Heart left ventricle (tissue), 16 donors: ENCODE measurements around the gene ELFN2. TPM values are rescaled to one million over a fixed set of nuclear protein-coding genes. Genes with fewer than 3 reads are reported as not detected.
A peak's percentile ranks its signal among the peaks of the same experiment; 100 is the strongest.

Experiments
- ATAC-seq, 4 donors: fragments of 200-7000 bp; cut with Tn5 transposase; one replicate each; pipeline ENCODE4 v1.9.1; 2020 to 2022; ENCODE audit warnings: moderate library complexity in 4 of 4, mild to moderate bottlenecking in 3 of 4, moderate number of reproducible peaks in 1 of 4
- DNase-seq, 5 donors: peaks; one replicate each; pipeline ENCODE4 v3.0.0-alpha.2; 2020
- H3K27ac ChIP-seq, 12 donors: fragments of 200-600 bp; sonication (generic) in 4 of 12; one replicate each; pipeline versions ENCODE4 v1.5.0 to v1.8.0; 2016 to 2022; ENCODE audit warnings: mild to moderate bottlenecking in 2 of 12
- H3K27me3 ChIP-seq, 9 donors: fragments of 200-600 bp; sonication (generic) in 2 of 9; one replicate each; pipeline versions ENCODE4 v1.5.1 to v1.8.0; 2016 to 2022; ENCODE audit warnings: mild to moderate bottlenecking in 3 of 9
- H3K36me3 ChIP-seq, 9 donors: fragments of 200-600 bp; sonication (generic) in 2 of 9; one replicate each; pipeline versions ENCODE4 v1.5.0 to v1.8.0; 2018 to 2022; ENCODE audit warnings: mild to moderate bottlenecking in 2 of 9
- H3K4me1 ChIP-seq, 12 donors: fragments of 200-600 bp; sonication (generic) in 4 of 12; one replicate each; pipeline versions ENCODE4 v1.5.0 to v1.8.0; 2016 to 2022; ENCODE audit warnings: mild to moderate bottlenecking in 3 of 12
- H3K4me3 ChIP-seq, 12 donors: fragments of 200-600 bp; sonication (generic) in 4 of 12; one replicate each; pipeline versions ENCODE4 v1.5.0 to v1.8.0; 2017 to 2022; ENCODE audit warnings: mild to moderate bottlenecking in 9 of 12, moderate library complexity in 4 of 12
- H3K9me3 ChIP-seq, 12 donors: fragments of 200-600 bp; sonication (generic) in 4 of 12; one replicate each; pipeline versions ENCODE4 v1.5.0 to v1.8.0; 2016 to 2022; ENCODE audit warnings: mild to moderate bottlenecking in 1 of 12
- CTCF ChIP-seq, 12 donors: fragments of 200-600 bp; sonication (generic) in 4 of 12; IDR thresholded peaks; one replicate each; pipeline versions ENCODE4 v1.5.0 to v1.8.0; 2018 to 2022; ENCODE audit warnings: antibody characterized with exemption in 12 of 12, mild to moderate bottlenecking in 5 of 12
- POLR2A ChIP-seq, 2 donors: fragments of 450-650 bp; IDR thresholded peaks; one replicate each; pipeline ENCODE4 v1.6.1; 2017; ENCODE audit warnings: antibody characterized with exemption in 2 of 2, mild to moderate bottlenecking in 2 of 2, moderate library complexity in 2 of 2
- WGBS, 4 donors: extraction: QIAGEN DNeasy Blood & Tissue Kit in 2 of 4; methylation state at CpG; one replicate each; pipeline versions ENCODE4 v1.1.5 to v1.1.7; 2013 to 2018; 5-methylcytosine and 5-hydroxymethylcytosine counted together
- intact Hi-C, 10 donors: fragments of 100-400 bp; cut with DNase I; formaldehyde crosslinking; loops; one replicate each; pipeline versions ENCODE4 v1.11.1 to v1.14.2; 2022
- polyA plus RNA-seq, 2 donors: library from polyadenylated mRNA; stranded (reverse); fragments of 200-250 nt; gene quantifications; one replicate each; pipeline ENCODE4 v1.2.3, GENCODE V29; 2013
- total RNA-seq, 9 donors: library from RNA; depleted of rRNA in 2 of 9; stranded (reverse); fragments of >200 nt in 2 of 9; fragmentation: NEBNext Ultra II Directional in 3 of 9; extraction: Animal tissue kit (Norgen Biotek cat#: 25700) in 3 of 9; gene quantifications; one replicate each; pipeline versions ENCODE4 v1.1.0 to v1.2.4, GENCODE V29; 2016 to 2023
- donor health status: ischemic (EF 13 %, LVEDD 7.1; RV severe dilation, severe dysfunction).
- donor health status: healthy with polysubstance abuse.
- donor health status: DM: no; HTN: yes; CAD: no.
- donor health status: DM: no; HTN: no; CAD: no.
- donor health status: ischemic (EF 25% LVEDD 6.9; RV normal size, moderate dysfunction).
- donor health status: ischemic (EF 25% LVEDD 5.7; RV mildly dilated, moderate dysfunction).
- donor health status: healthy.
- donor health status: DM: yes; HTN: yes; CAD: no.
- donor health status: ischemic (EF 35%, LVEDD 5.7; RV mildly dilated, moderate dysfunction).
- donor health status: nonischemic (EF 11% LVEDD 7.7; RV severe dilation, severe dysfunction).
- donor health status: DM: yes; HTN: yes; CAD: no.
- donor health status: PGD.
- donor health status: ischemic (EF 29% LVEDD 5.4; RV normal size, mild dysfunction).
- donor health status: nonischemic (EF 23%, LVEDD 6.1; RV moderate dilation, normal function).

ELFN2 gene
- total and polyA plus RNA-seq, 11 donors: 0.01 to 0.72 (median 0.05) TPM; not detected in 4

GRCh38 chr22:37351232-37351631 is 76.0 kb downstream of the ELFN2 start:
- TF ChIP-seq CTCF (IDR thresholded peaks at IDR 0.05) (no peak), POLR2A (IDR thresholded peaks at IDR 0.05) (no peak)
- WGBS, 4 donors: 46 to 80% (median 54%) methylated on average over 3 of the region's 3 CpGs

GRCh38 chr22:37349043-37349814 is 78.0 kb downstream of the ELFN2 start:
- DNase-seq: no peak
- Histone ChIP-seq H3K9me3 (no peaks in the 10 kb centered on the region), H3K4me3 (no peak overlapping the region), H3K27me3 (peaks cover 0 to 21% (median 0%) of the 10 kb centered on the region in 9 donors), H3K36me3 (no peaks in the 10 kb centered on the region), H3K4me1 (peaks cover 0 to 13% (median 5%) of the 10 kb centered on the region in 12 donors), H3K27ac (no peak overlapping the region)
- WGBS, 4 donors: 71 to 90% (median 87%) methylated on average over 4 to 19 of the region's 19 CpGs
- TF ChIP-seq POLR2A (IDR thresholded peaks at IDR 0.05): no peak
- intact Hi-C loops: no loop called here
- ATAC-seq: no peak

More at GRCh38 chr22:37351232-37351631, 76.0 kb downstream of the ELFN2 start:
- Histone ChIP-seq H3K27me3 (peaks cover 0 to 29% (median 4%) of the 10 kb centered on the region in 9 donors), H3K4me3 (no peak overlapping the region), H3K9me3 (no peaks in the 10 kb centered on the region), H3K36me3 (no peaks in the 10 kb centered on the region), H3K4me1 (peaks cover 0 to 6% (median 1%) of the 10 kb centered on the region in 12 donors), H3K27ac (no peak overlapping the region)
- intact Hi-C loops: no loop called here
- DNase-seq: no peak
- ATAC-seq: no peak

DNA sequence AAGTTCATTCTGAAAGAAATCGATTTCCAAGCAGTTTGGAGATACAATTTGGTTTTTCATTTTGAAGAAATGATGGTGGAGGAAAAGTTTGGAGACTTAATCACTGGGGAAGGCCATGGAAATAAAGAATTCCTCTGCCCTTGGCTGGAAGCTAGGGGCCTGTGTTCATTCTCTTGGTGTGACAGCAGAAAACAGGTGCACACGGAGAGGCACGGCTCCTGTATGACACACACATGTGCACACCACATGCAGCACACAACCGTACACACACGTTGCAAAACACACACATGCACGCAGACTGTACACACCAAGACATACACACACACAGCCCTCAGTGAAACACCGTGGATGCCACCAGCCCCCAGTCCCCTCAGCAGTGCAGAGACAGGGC is 80.8 kb downstream of the ELFN2 start:
- H3K36me3 ChIP-seq: no peaks in the 10 kb centered on the region
- peak overlapping the region in 1 of 12 donors; percentile 13 for H3K27ac ChIP-seq
- H3K9me3 ChIP-seq: no peaks in the 10 kb centered on the region
- H3K4me1 ChIP-seq: peaks cover 0 to 13% (median 5%) of the 10 kb centered on the region in 12 donors
- TF ChIP-seq POLR2A (IDR thresholded peaks at IDR 0.05) (no peak), CTCF (IDR thresholded peaks at IDR 0.05) (no peak)
- no peak for ATAC-seq
- intact Hi-C loops: no loop called here
- peaks cover 0 to 19% (median 0%) of the 10 kb centered on the region in 9 donors for H3K27me3 ChIP-seq
- H3K4me3 ChIP-seq: no peak overlapping the region
- WGBS, 4 donors: 80 to 87% (median 84%) methylated on average over 7 of the region's 7 CpGs
- no peak for DNase-seq

DNA sequence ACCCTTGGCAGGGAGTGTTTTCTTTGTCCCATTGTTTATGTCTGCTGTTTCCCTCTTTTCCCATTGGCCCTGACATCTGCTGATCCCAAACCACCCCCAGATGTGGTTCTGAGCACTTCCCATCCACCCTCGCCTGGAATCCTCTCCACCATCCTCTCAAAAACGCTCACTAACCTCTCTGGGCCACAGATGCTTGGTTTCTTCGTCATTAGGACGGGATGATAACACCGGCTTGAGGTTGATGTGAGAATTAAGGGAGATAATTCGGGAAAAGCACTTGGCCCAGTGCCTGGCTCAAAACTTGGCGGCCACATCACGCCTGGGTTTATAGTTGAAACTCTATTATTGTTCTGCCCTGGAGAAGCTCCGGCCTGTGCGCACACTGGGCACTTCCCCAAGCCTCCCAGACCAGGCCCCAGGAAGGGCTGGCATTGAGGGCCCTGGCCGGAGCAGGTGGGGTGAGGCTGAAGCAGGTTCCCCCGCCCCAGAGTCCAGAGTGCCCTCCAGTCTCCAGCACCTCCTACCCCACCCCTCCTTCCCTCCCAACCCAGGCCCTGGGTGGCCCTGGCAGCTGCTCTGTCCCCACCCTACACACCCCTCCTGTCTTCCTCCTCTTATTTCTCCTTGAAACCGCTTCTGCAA is 81.3 kb downstream of the ELFN2 start:
- Histone ChIP-seq H3K9me3 (no peaks in the 10 kb centered on the region), H3K36me3 (no peaks in the 10 kb centered on the region), H3K27me3 (peaks cover 0 to 19% (median 0%) of the 10 kb centered on the region in 9 donors), H3K27ac (peak overlapping the region in 1 of 12 donors; percentile 13), H3K4me1 (peaks cover 0 to 13% (median 5%) of the 10 kb centered on the region in 12 donors), H3K4me3 (no peak overlapping the region)
- DNase-seq (peak in 2 of 5 donors; percentile 20 to 29), ATAC-seq (peak in 3 of 4 donors; percentile 36 to 59 (median 50))
- TF ChIP-seq CTCF (IDR thresholded peaks at IDR 0.05): no peak
- TF ChIP-seq POLR2A (IDR thresholded peaks at IDR 0.05): no peak
- intact Hi-C loops: no loop called here
- WGBS, 4 donors: 20 to 29% (median 23%) methylated on average over 12 to 13 of the region's 13 CpGs
